K562 (cell line): ENCODE measurements around the gene PITRM1.

Experiments
- CTCF ChIP-seq, 3 experiments: IDR thresholded peaks in 2 of 3; conservative IDR thresholded peaks in 1 of 3; 2 replicates each; pipeline ENCODE4 v1.5.1; 2011 to 2012; ENCODE audit warnings: low read length in 3 of 3, mild to moderate bottlenecking in 3 of 3, control low read depth in 2 of 3, improper control_type of control experiment in 1 of 3, inconsistent platforms in 1 of 3, low read depth in 1 of 3, mixed read lengths in 1 of 3, moderate library complexity in 1 of 3; ENCODE audit not compliant: insufficient read depth in 2 of 3
- DLX4 ChIP-seq: fragments of 250-450 bp; sonication (Bioruptor Pico); IDR thresholded peaks from 2 replicates; pipeline ENCODE4 v1.6.1; 2021; ENCODE audit warnings: mild to moderate bottlenecking
- DMBX1 ChIP-seq: fragments of 250-450 bp; sonication (Bioruptor Pico); IDR thresholded peaks from 2 replicates; pipeline ENCODE4 v1.8.0; 2022; ENCODE audit warnings: inconsistent platforms, mild to moderate bottlenecking, moderate library complexity, borderline replicate concordance
- EGR1 ChIP-seq: fragments of 450-650 bp; conservative IDR thresholded peaks from 2 replicates; pipeline ENCODE4 v1.6.1; 2017; ENCODE audit warnings: mild to moderate bottlenecking
- GTF3C2 ChIP-seq: IDR thresholded peaks from 3 replicates; pipeline ENCODE4 v1.6.1; 2011; ENCODE audit warnings: borderline replicate concordance, mild to moderate bottlenecking, moderate library complexity; ENCODE audit not compliant: insufficient read length; ENCODE audit errors: extremely low read depth
- NFYB ChIP-seq: IDR thresholded peaks from 2 replicates; pipeline ENCODE4 v1.6.1; 2011; ENCODE audit warnings: mild to moderate bottlenecking, moderate library complexity; ENCODE audit not compliant: insufficient read length; ENCODE audit errors: extremely low read depth
- PHF20 ChIP-seq: fragments of 450-650 bp; IDR thresholded peaks from 2 replicates; pipeline ENCODE4 v1.6.1; 2018; ENCODE audit not compliant: partially characterized antibody
- SREBF2 ChIP-seq: sonication (generic); formaldehyde crosslinking; IDR thresholded peaks from 2 replicates; pipeline ENCODE4 v1.4.0; 2020; ENCODE audit warnings: mild to moderate bottlenecking, missing genetic modification reagents
- TCF7 ChIP-seq: sonication (generic); IDR thresholded peaks from 2 replicates; pipeline ENCODE4 v1.6.1; 2016; ENCODE audit warnings: antibody characterized with exemption, borderline replicate concordance
- TCF7L2 ChIP-seq: fragments of 150-350 bp; IDR thresholded peaks from 2 replicates; pipeline ENCODE4 v1.6.1; 2016; ENCODE audit warnings: low read depth, mild to moderate bottlenecking, low read length, moderate library complexity

GRCh38 chr10:3122034-3122433 is 50.5 kb downstream of the PITRM1 start:
- TF ChIP-seq DMBX1 (CRISPR knock-in tag) (no peak), PHF20 (no peak), DLX4 (no peak), SREBF2 (no peak), GTF3C2 (no peak), CTCF (IDR thresholded peaks at IDR 0.05 in 2 of 3, conservative IDR thresholded peaks at IDR 0.05 in 1 of 3; ENCODE audit: insufficient read depth in 2 of 3, low read depth in 1 of 3, low read length in 3 of 3) (no peak), NFYB (no peak), TCF7 (no peak), TCF7L2 (no peak), EGR1 (no peak)
